Neutrophil (primary cell): ENCODE measurements around the gene SEC24C.
"Not testable (repeated sequence)": the region's sequence is repeated elsewhere in the genome, so short reads cannot be mapped to it uniquely, and the experiment has no call there.

Experiments used
- H3K27ac ChIP-seq: fragments of 200-600 bp; sonication (generic); 2 replicates; pipeline ENCODE4 v1.5.1; 2016; ENCODE audit warnings: mild to moderate bottlenecking, moderate library complexity
- H3K27me3 ChIP-seq: fragments of 200-600 bp; sonication (generic); 2 replicates; pipeline ENCODE4 v1.6.0; 2016; ENCODE audit warnings: mild to moderate bottlenecking
- H3K36me3 ChIP-seq: fragments of 200-600 bp; sonication (generic); 2 replicates; pipeline ENCODE4 v1.5.1; 2017
- H3K4me1 ChIP-seq, 2 experiments: fragments of 200-600 bp in 1 of 2; sonication (generic) in 1 of 2; 1 replicate in 1 of 2; 2 replicates in 1 of 2; pipeline versions ENCODE4 v1.5.1 to v1.6.1; 2013 to 2016; ENCODE audit warnings: low read depth in 1 of 2, low read length in 1 of 2, mild to moderate bottlenecking in 1 of 2, moderate library complexity in 1 of 2; ENCODE audit not compliant: control insufficient read depth in 1 of 2, insufficient read depth in 1 of 2
- H3K4me3 ChIP-seq, 2 experiments: fragments of 200-600 bp in 1 of 2; sonication (generic) in 1 of 2; 1 replicate in 1 of 2; 2 replicates in 1 of 2; pipeline ENCODE4 v1.5.1; 2013 to 2016; ENCODE audit warnings: low read depth in 1 of 2, low read length in 1 of 2, mild to moderate bottlenecking in 1 of 2, moderate library complexity in 1 of 2
- H3K9me3 ChIP-seq: fragments of 200-600 bp; sonication (generic); 2 replicates; pipeline ENCODE4 v1.5.1; 2016
- CTCF ChIP-seq: fragments of 200-600 bp; sonication (generic); IDR thresholded peaks from 2 replicates; pipeline ENCODE4 v1.5.1; 2016; ENCODE audit warnings: antibody characterized with exemption

SEC24C gene

DNA sequence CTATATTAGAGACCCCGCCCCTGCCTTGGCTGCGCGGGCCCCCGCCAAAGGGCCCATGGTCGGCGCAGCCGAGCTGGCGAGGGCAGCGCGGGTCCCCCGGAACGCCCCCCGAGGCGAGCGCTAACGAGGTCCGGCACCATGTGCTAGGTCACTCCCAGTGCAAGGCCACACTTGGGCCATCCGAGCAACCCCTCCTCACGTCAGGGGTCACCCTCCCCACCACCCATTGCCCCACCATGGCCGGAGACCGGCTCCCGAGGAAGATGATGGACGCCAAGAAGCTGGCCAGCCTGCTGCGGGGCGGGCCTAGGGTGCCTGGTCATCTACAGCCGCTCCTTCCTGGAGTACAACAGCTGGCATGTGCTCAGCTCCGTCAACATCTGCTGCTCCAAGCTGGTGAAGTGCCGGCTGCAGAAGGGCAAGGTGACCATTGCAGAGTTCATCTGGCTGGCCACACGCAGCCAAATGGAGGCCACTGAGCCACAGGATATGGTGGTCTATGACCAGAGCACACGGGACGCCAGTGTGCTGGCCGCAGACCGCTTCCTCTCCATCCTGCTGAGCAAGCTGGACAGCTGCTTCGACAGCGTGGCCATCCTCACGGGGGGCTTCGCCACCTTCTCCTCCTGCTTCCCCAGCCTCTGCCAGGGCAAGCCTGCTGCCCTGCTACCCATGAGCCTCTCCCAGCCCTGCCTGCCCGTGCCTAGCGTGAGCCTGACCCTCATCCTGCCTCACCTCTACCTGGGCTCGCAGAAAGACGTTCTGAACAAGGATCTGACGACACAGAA lies 12.4 kb upstream of the SEC24C start:
- Histone ChIP-seq H3K27ac (no peak overlapping the region), H3K4me3 (no peak overlapping the region), H3K36me3 (peaks cover 30% of the 10 kb centered on the region), H3K9me3 (no peaks in the 10 kb centered on the region), H3K27me3 (no peaks in the 10 kb centered on the region), H3K4me1 (peaks cover 13 to 16% of the 10 kb centered on the region in 2 experiments)
- no peak for TF ChIP-seq CTCF

GRCh38 chr10:73732426-73732825 lies 11.7 kb upstream of the SEC24C start:
- Histone ChIP-seq H3K9me3 (no peaks in the 10 kb centered on the region), H3K27ac (no peak overlapping the region), H3K27me3 (no peaks in the 10 kb centered on the region), H3K4me3 (no peak overlapping the region), H3K4me1 (peaks cover 13 to 16% of the 10 kb centered on the region in 2 experiments), H3K36me3 (peaks cover 24% of the 10 kb centered on the region)
- no peak for TF ChIP-seq CTCF

- Histone ChIP-seq H3K27ac (no peak overlapping the region), H3K36me3 (peaks cover 20% of the 10 kb centered on the region), H3K27me3 (no peaks in the 10 kb centered on the region), H3K4me3 (no peak overlapping the region), H3K9me3 (no peaks in the 10 kb centered on the region), H3K4me1 (peaks cover 13 to 16% of the 10 kb centered on the region in 2 experiments)
- no peak for TF ChIP-seq CTCF
Observed at GRCh38 chr10:73732931-73733623, 11.1 kb upstream of the SEC24C start.

DNA sequence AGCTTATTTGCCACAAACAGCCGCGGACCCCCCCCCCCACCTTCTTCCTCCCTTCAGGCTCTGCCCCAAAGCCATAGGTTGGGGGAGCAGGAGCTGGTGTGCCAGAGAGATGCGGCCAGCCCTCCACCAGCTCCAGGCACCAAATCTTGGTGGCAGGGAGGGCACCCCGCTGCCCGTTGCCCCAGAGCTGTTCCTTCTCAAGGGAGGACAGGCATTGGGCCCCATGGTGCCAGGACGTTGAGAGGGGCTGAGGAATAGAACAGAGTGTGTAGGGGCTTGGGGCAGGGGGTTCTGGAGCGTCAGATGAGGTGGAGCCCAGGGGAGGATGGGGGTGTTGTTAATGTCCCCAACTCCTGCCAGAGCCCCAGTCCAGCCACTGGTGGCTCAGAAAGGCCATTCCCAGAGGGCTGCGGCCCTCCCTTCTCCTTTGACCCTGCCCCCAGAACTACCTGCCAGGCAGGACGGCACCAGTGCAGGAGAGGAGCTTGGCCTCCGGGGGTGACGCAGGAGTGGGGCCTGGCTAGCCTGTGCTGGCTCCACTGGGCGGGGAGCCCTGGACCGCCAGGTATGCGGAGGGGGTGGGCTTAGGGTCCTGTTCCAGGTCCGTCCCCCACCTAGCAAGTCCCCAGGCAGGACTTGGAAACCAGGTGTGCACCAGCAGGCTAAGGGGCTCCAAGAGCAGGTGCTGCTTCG lies 10.0 kb upstream of the SEC24C start:
- Histone ChIP-seq H3K4me1 (peaks cover 13 to 16% of the 10 kb centered on the region in 2 experiments), H3K9me3 (no peaks in the 10 kb centered on the region), H3K27me3 (no peaks in the 10 kb centered on the region), H3K27ac (no peak overlapping the region), H3K36me3 (peaks cover 20% of the 10 kb centered on the region), H3K4me3 (no peak overlapping the region)
- TF ChIP-seq CTCF, result no peak

DNA sequence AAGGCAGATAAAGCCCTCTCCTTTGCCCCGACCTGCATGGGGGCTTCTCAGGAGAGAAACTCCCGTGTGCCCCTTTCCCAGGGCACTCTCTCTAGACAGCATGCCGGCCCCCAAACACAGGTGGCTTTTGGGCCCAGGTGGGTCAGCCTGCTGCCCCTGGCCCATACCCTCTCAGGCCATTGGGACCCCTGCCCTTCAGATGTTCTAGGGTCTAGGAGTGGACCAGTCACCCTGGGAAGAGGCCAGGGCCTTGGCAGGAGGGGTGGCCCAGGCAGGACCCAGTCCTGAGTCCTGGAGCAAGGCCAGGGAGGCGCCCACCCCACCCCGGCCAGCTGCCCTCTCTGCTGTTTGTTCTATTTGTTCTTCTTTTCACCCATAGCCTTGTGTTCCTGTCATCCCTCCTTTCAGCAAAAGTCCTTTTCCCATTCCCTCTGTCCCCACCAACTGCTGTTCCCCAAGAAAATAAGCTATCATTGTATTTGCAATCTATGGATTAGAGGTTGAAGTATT lies 9.3 kb upstream of the SEC24C start:
- Histone ChIP-seq H3K27ac (no peak overlapping the region), H3K9me3 (no peaks in the 10 kb centered on the region), H3K27me3 (no peaks in the 10 kb centered on the region), H3K4me1 (peaks cover 9 to 10% of the 10 kb centered on the region in 2 experiments), H3K36me3 (peaks cover 20% of the 10 kb centered on the region), H3K4me3 (no peak overlapping the region)
- TF ChIP-seq CTCF, result no peak

DNA sequence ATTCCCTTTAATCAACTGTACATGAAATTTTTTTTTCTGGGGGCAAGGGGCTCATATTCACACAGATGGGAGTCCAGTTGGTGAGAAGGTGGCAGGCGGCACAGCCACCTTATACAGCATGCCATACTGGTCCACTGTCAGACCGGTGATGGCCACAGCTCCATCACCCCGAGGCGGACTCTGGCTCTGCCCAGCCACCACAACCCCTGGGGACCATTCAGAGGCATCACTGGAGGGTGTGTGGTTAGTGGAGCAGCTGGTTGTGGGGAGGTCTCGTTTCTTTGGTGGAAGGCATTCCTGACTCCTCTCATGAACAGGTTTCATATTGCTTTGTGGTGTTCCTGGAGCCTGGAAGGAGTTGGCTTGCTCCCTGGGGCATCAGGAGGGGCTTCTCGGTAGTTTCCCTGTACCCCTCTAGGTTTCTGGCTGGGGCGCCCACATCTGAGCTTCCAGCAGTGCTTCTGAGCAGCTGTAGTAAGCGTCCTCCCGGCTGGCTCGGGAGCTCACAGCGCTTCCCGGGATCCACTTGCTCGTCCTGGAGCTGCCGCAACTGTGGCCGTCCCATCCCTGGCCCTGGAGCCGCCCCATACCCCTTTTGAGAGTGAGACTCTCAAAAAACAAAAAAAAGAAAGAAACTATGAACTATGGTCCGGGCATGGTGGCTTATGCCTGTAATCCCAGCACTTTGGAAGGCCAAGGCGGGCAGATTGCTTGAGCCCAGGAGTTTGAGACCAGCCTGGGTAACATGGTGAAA lies 3.5 kb upstream of the SEC24C start:
- not testable (repeated sequence) for H3K36me3 ChIP-seq, H3K9me3 ChIP-seq, H3K27ac ChIP-seq, H3K27me3 ChIP-seq, H3K4me3 ChIP-seq
- peaks cover 16% of the 10 kb centered on the region in 2 experiments for H3K4me1 ChIP-seq
